GM21786 (cell line): ENCODE measurements around the gene CSRP3.

Source experiments
- ATAC-seq: cut with Tn5 transposase; IDR thresholded peaks from one replicate; pipeline ENCODE4 v1.9.1; 2021; ENCODE audit not compliant: unreplicated experiment

Gene CSRP3

GRCh38 chr11:19191530-19192169, 10.1 kb downstream of the CSRP3 start:
- no peak for ATAC-seq

- no peak for ATAC-seq
Observed at GRCh38 chr11:19187833-19188258, 13.9 kb downstream of the CSRP3 start.

GRCh38 chr11:19187114-19187832, 14.5 kb downstream of the CSRP3 start:
- no peak for ATAC-seq

- ATAC-seq: no peak
Observed at GRCh38 chr11:19185516-19186052, 16.2 kb downstream of the CSRP3 start.

- no peak for ATAC-seq
Observed at GRCh38 chr11:19185036-19185435, 16.7 kb downstream of the CSRP3 start.

GRCh38 chr11:19183646-19184045, 18.1 kb downstream of the CSRP3 start:
- no peak for ATAC-seq

GRCh38 chr11:19181531-19182261, 20.1 kb downstream of the CSRP3 start:
- ATAC-seq: no peak

- no peak for ATAC-seq
Observed at GRCh38 chr11:19176629-19177186, 25.1 kb downstream of the CSRP3 start.

- ATAC-seq: no peak
Observed at GRCh38 chr11:19173964-19174638, 27.7 kb downstream of the CSRP3 start.

- ATAC-seq: no peak
Observed at GRCh38 chr11:19173004-19173689, 28.6 kb downstream of the CSRP3 start.

- no peak for ATAC-seq
Observed at GRCh38 chr11:19168090-19168489, 33.7 kb downstream of the CSRP3 start.

GRCh38 chr11:19164881-19165280, 36.9 kb downstream of the CSRP3 start:
- ATAC-seq: no peak

- ATAC-seq: no peak
Observed at GRCh38 chr11:19164230-19164855, 37.4 kb downstream of the CSRP3 start.

- ATAC-seq: no peak
Observed at GRCh38 chr11:19163617-19164016, 38.2 kb downstream of the CSRP3 start.

- no peak for ATAC-seq
Observed at GRCh38 chr11:19162951-19163505, 38.8 kb downstream of the CSRP3 start.

GRCh38 chr11:19161651-19162050, 40.1 kb downstream of the CSRP3 start:
- no peak for ATAC-seq

GRCh38 chr11:19160847-19161246, 40.9 kb downstream of the CSRP3 start:
- no peak for ATAC-seq

GRCh38 chr11:19156892-19157291, 44.9 kb downstream of the CSRP3 start:
- ATAC-seq: no peak

- no peak for ATAC-seq
Observed at GRCh38 chr11:19145319-19145718, 56.5 kb downstream of the CSRP3 start.
